ENCODE measurements around the gene RAB14.

DNA sequence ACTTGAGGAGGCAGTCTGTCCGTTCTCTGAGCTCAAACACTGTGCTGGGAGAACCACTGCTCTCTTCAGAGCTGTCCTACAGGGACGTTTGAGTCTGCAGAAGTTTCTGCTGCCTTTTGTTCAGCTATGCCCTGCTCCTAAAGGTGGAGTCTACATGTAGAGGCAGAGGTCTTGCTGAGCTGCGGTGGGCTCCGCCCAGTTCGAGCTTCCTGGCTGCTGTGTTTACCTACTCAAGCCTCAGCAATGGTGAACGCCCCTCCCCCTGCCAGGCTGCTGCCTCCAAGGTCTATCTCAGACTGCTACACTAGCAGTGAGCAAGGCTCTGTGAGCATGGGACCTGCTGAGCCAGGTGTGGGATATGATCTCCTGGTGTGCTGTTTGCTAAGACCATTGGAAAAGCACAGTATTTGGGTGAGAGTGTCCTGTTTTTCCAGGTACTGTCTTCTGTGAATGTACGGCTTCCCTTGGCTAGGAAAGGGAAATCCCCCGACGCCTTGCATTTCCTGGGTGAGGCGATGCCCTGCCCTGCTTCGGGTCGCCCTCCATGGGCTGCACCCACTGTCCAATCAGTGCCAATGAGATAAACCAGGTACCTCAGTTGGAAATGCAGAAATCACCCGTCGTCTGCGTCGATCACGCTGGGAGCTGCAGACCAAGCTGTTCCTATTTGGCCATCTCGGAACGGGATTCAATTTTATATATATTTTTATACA lies 68.4 kb downstream of the RAB14 start:
- TF ChIP-seq, protein P1, sequence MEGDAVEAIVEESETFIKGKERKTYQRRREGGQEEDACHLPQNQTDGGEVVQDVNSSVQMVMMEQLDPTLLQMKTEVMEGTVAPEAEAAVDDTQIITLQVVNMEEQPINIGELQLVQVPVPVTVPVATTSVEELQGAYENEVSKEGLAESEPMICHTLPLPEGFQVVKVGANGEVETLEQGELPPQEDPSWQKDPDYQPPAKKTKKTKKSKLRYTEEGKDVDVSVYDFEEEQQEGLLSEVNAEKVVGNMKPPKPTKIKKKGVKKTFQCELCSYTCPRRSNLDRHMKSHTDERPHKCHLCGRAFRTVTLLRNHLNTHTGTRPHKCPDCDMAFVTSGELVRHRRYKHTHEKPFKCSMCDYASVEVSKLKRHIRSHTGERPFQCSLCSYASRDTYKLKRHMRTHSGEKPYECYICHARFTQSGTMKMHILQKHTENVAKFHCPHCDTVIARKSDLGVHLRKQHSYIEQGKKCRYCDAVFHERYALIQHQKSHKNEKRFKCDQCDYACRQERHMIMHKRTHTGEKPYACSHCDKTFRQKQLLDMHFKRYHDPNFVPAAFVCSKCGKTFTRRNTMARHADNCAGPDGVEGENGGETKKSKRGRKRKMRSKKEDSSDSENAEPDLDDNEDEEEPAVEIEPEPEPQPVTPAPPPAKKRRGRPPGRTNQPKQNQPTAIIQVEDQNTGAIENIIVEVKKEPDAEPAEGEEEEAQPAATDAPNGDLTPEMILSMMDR (IDR thresholded peaks at IDR 0.05): no peak
- no peak for TF ChIP-seq POLR2A (IDR thresholded peaks at IDR 0.05)
